Measurements from ENCODE around the gene RPS24.

- TF ChIP-seq, protein P1, sequence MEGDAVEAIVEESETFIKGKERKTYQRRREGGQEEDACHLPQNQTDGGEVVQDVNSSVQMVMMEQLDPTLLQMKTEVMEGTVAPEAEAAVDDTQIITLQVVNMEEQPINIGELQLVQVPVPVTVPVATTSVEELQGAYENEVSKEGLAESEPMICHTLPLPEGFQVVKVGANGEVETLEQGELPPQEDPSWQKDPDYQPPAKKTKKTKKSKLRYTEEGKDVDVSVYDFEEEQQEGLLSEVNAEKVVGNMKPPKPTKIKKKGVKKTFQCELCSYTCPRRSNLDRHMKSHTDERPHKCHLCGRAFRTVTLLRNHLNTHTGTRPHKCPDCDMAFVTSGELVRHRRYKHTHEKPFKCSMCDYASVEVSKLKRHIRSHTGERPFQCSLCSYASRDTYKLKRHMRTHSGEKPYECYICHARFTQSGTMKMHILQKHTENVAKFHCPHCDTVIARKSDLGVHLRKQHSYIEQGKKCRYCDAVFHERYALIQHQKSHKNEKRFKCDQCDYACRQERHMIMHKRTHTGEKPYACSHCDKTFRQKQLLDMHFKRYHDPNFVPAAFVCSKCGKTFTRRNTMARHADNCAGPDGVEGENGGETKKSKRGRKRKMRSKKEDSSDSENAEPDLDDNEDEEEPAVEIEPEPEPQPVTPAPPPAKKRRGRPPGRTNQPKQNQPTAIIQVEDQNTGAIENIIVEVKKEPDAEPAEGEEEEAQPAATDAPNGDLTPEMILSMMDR (IDR thresholded peaks at IDR 0.05; ENCODE audit: control extremely low read depth in 1 of 3, insufficient read depth in 1 of 3, low read depth in 1 of 3, low read length in 3 of 3): no peak
- TF ChIP-seq POLR2AphosphoS5 (IDR thresholded peaks at IDR 0.05; ENCODE audit: low read depth, low read length) (no peak), RAD21 (IDR thresholded peaks at IDR 0.05 in 1 of 2, conservative IDR thresholded peaks at IDR 0.05 in 1 of 2; ENCODE audit: low read depth in 2 of 2, low read length in 2 of 2) (no peak), BRCA1 (IDR thresholded peaks at IDR 0.05; ENCODE audit: low read depth, low read length) (no peak), EP300 (IDR thresholded peaks at IDR 0.05; ENCODE audit: borderline replicate concordance in 1 of 2, low read depth in 2 of 2, low read length in 2 of 2) (no peak), TBP (IDR thresholded peaks at IDR 0.05; ENCODE audit: low read depth, low read length) (no peak)
These were observed 23.4 kb upstream of the RPS24 start for GRCh38 chr10:78010278-78010677.
